ENCODE measurements around the gene BAG2. TPM values are rescaled to one million over a fixed set of nuclear protein-coding genes. Genes with fewer than 3 reads are reported as not detected.

BAG2 gene
- total and polyA plus RNA-seq, 10 of the 15 experiments (the other 5 are each of a cell fraction or from before 2014, with no cell fraction given): 7.7 to 17.6 (median 9.6) TPM

- TF ChIP-seq RELB (IDR thresholded peaks at IDR 0.05; ENCODE audit: low read depth): no peak
- no peak for TF ChIP-seq NFYA (IDR thresholded peaks at IDR 0.05; ENCODE audit: borderline replicate concordance, low read depth, low read length)
- TF ChIP-seq YBX1 (IDR thresholded peaks at IDR 0.05): no peak
- TF ChIP-seq E4F1 (IDR thresholded peaks at IDR 0.05; ENCODE audit: borderline replicate concordance, partially characterized antibody): no peak
- TF ChIP-seq CHD1 (IDR thresholded peaks at IDR 0.05; ENCODE audit: low read depth, low read length): no peak
- TF ChIP-seq PBX3 (IDR thresholded peaks at IDR 0.05; ENCODE audit: insufficient replicate concordance, low read depth, low read length): no peak
- TF ChIP-seq HDAC6 (IDR thresholded peaks at IDR 0.05; ENCODE audit: unreplicated experiment): no peak
- no peak for TF ChIP-seq ZNF207 (IDR thresholded peaks at IDR 0.05; ENCODE audit: borderline replicate concordance)
- no peak for TF ChIP-seq ZBED1 (IDR thresholded peaks at IDR 0.05; ENCODE audit: borderline replicate concordance)
- TF ChIP-seq RUNX3 (IDR thresholded peaks at IDR 0.05; ENCODE audit: low read length): peak; percentile 21; the same call in 1 of the 2 replicates
- no peak for TF ChIP-seq ZBTB11 (CRISPR knock-in tag; IDR thresholded peaks at IDR 0.05)
- TF ChIP-seq ATF3 (IDR thresholded peaks at IDR 0.05; ENCODE audit: borderline replicate concordance, extremely low read depth, low read depth, low read length): no peak
- no peak; the same call in 1 of the 2 replicates for TF ChIP-seq YY1 (IDR thresholded peaks at IDR 0.05; ENCODE audit: low read depth, low read length)
- TF ChIP-seq REST (IDR thresholded peaks at IDR 0.05; ENCODE audit: low read depth, low read length): no peak
- TF ChIP-seq DPF2 (IDR thresholded peaks at IDR 0.05): 0 out of 2 replicates have a peak, but pooled peaks have one; percentile 64
These were observed 50.0 kb downstream of the BAG2 start, which contains the start of gene RAB23 (continued) for GRCh38 chr6:57221936-57222742.

All from GM12878 (cell line).